Kidney epithelial cell (primary cell): ENCODE data around the gene SNX6. TPM values are rescaled to one million over a fixed set of nuclear protein-coding genes. Genes with fewer than 3 reads are reported as not detected.
A peak's percentile ranks its signal among the peaks of the same experiment; 100 is the strongest.
"Not testable (repeated sequence)": the region's sequence is repeated elsewhere in the genome, so short reads cannot be mapped to it uniquely, and the experiment has no call there.

ENCODE experiments used
- DNase-seq: peaks from one replicate; pipeline ENCODE4 v3.0.0-alpha.2; 2010; ENCODE audit warnings: low read depth
- H3K27me3 ChIP-seq: 2 replicates; pipeline ENCODE4 v1.6.0; 2011; ENCODE audit warnings: low read length; ENCODE audit not compliant: control insufficient read depth, insufficient read depth
- H3K36me3 ChIP-seq: 2 replicates; pipeline ENCODE4 v1.5.1; 2011; ENCODE audit warnings: low read length; ENCODE audit not compliant: control insufficient read depth, insufficient read depth
- H3K4me3 ChIP-seq: 2 replicates; pipeline ENCODE4 v1.5.1; 2011; ENCODE audit warnings: low read depth, mild to moderate bottlenecking, control low read depth, low read length
- CTCF ChIP-seq: IDR thresholded peaks from 2 replicates; pipeline ENCODE4 v1.5.1; 2011; ENCODE audit warnings: mild to moderate bottlenecking, moderate library complexity, low read length, control low read depth, inconsistent platforms; ENCODE audit not compliant: insufficient read depth, poor library complexity, severe bottlenecking
- total RNA-seq: library from RNA; depleted of rRNA; stranded (reverse); fragments of >200 nt; gene quantifications from 2 replicates; pipeline ENCODE4 v1.2.3, GENCODE V29; 2015

Gene SNX6
- total RNA-seq, 1 donor from 2014 or later, result 267 TPM

- Histone ChIP-seq H3K36me3 (no peaks in the 10 kb centered on the region), H3K4me3 (no peak overlapping the region), H3K27me3 (no peaks in the 10 kb centered on the region)
- DNase-seq, result peak; percentile 67
- TF ChIP-seq CTCF, result no peak
Measured at GRCh38 chr14:34650786-34651584, 21.0 kb upstream of the SNX6 start.

DNA sequence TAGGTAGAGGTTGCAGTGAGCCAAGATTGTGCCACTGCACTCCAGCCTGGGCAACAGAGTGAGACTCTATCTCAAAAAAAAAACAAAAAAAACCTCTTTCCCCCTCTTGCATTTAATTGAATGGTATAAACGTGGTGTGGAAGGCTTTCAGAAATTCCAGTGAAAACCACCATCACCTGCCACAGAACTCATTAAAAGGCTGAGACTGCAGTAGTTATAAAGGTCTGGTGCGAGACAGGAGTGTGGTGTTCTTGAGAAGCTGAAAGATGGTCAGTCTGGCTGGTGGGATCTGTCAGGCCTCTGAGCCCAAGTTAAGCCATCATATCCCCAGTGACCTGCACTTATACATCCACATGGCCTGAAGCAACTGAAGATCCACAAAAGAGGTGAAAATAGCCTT lies 20.1 kb upstream of the SNX6 start:
- H3K27me3 ChIP-seq, H3K4me3 ChIP-seq, H3K36me3 ChIP-seq, DNase-seq: not testable (repeated sequence)

DNA sequence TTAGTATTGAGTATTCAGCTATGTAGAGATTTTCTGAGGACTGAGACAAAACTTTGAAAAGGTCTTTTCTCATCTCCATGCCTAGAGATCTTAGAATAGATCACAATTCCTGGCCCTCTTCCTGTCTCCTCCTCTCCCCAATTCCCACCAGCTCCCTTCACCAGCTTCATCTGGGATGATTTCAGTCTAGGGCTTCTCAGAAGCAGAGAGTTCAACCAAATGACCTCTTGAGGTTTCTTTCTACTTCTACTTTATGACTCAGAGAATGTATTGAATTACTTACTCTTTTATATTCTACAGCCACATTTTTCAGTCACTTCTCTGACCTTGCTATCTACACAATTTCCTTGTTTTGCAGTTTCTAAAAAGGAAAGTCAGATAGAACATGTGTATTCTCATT lies 19.4 kb upstream of the SNX6 start:
- H3K27me3 ChIP-seq, result no peaks in the 10 kb centered on the region
- no peak for DNase-seq
- H3K4me3 ChIP-seq, result no peak overlapping the region
- TF ChIP-seq CTCF, result no peak
- H3K36me3 ChIP-seq, result no peaks in the 10 kb centered on the region

- TF ChIP-seq CTCF, result no peak
- no peaks in the 10 kb centered on the region for H3K36me3 ChIP-seq
- H3K27me3 ChIP-seq, result no peaks in the 10 kb centered on the region
- no peak overlapping the region for H3K4me3 ChIP-seq
- DNase-seq, result no peak
Measured at GRCh38 chr14:34646570-34647255, 16.8 kb upstream of the SNX6 start.

- no peak overlapping the region for H3K4me3 ChIP-seq
- no peaks in the 10 kb centered on the region for H3K27me3 ChIP-seq
- no peak for DNase-seq
- no peaks in the 10 kb centered on the region for H3K36me3 ChIP-seq
- no peak for TF ChIP-seq CTCF
Measured at GRCh38 chr14:34643361-34643760, 13.4 kb upstream of the SNX6 start.

DNA sequence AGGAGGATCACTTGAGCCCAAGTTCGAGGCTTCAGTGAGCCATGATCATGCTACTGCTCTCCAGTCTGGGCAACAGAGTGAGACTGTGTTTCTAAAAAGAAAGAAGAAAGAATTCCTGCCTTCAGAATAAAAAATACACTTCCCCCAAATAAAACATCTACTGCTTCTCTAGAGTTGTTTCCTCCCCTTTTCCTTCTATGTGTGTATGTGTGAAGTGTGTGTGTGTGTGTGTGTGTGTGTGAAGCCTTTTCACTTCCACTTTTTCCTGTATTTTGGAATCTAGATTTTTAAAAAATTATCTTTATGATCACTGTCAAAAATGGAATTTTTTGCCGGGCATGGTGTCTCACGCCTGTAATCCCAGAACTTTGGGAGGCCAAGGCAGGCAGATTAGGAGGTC lies 12.6 kb upstream of the SNX6 start:
- Histone ChIP-seq H3K4me3 (no peak overlapping the region), H3K27me3 (no peaks in the 10 kb centered on the region), H3K36me3 (no peaks in the 10 kb centered on the region)
- DNase-seq, result no peak
- TF ChIP-seq CTCF, result no peak
